HCT116 (cell line): ENCODE measurements around the gene IRF4. TPM values are rescaled to one million over a fixed set of nuclear protein-coding genes. Genes with fewer than 3 reads are reported as not detected.

Source experiments
- ATAC-seq: fragments of 200-7000 bp; cut with Tn5 transposase; 2 replicates; pipeline ENCODE4 v1.9.1; 2020; ENCODE audit warnings: mild to moderate bottlenecking, moderate library complexity
- BruUV-seq: library from RNA; stranded (reverse); fragments of 400-500 nt; replicated peaks from 2 replicates; lab custom pipeline; 2021; lab: Mats Ljungman, UMichigan
- CTCF ChIA-PET: fragments of 300-600 bp; sonication (Branson Sonifier 250); formaldehyde crosslinking; loops from one replicate; lab custom pipeline; 2021; ENCODE audit warnings: antibody characterized with exemption; lab: Charles Lee
- POLR2A ChIA-PET: fragments of 300-600, 350-600 bp; sonication (Branson Sonifier 250); formaldehyde crosslinking; loops from one replicate; lab custom pipeline; 2021; ENCODE audit warnings: antibody characterized with exemption; lab: Charles Lee
- RAD21 ChIA-PET, 2 experiments: fragments of 300-600 bp; sonication (Branson Sonifier 250); formaldehyde crosslinking; loops; one replicate each; lab custom pipeline; 2023; ENCODE audit warnings: low total read pairs in 2 of 2; ENCODE audit not compliant: uncharacterized antibody in 2 of 2, unreplicated experiment in 2 of 2, low non-redundant PET in 1 of 2; lab: Charles Lee
- DNase-seq: peaks from one replicate; pipeline ENCODE4 v3.0.0-alpha.2; 2010; ENCODE audit warnings: low read depth, low spot score
- H2AFZ ChIP-seq: fragments of 200-600 bp; shearing (Covaris generic), sonication (generic); 2 replicates; pipeline ENCODE4 v1.6.1; 2017; ENCODE audit warnings: low read depth, mixed run types, mixed read lengths, antibody characterized with exemption, low read length; ENCODE audit not compliant: poor library complexity, severe bottlenecking
- H3K27ac ChIP-seq: 2 replicates; pipeline ENCODE4 v1.5.1; 2012; ENCODE audit warnings: low read depth, low read length
- H3K27me3 ChIP-seq: fragments of 200-600 bp; sonication (generic); 2 replicates; pipeline ENCODE4 v1.6.1; 2016; ENCODE audit warnings: mixed run types, low read length, mixed read lengths; ENCODE audit not compliant: insufficient read depth
- H3K36me3 ChIP-seq, 2 experiments: fragments of 200-500 bp in 1 of 2; fragments of 200-600 bp in 1 of 2; sonication (Bioruptor generic) in 1 of 2; sonication (generic) in 1 of 2; 2 replicates each; pipeline versions ENCODE4 v1.5.1 to v1.6.1; 2014 to 2016; ENCODE audit warnings: low read length in 2 of 2, inconsistent platforms in 1 of 2, mixed read lengths in 1 of 2, mixed run types in 1 of 2; ENCODE audit not compliant: insufficient read depth in 2 of 2, control insufficient read depth in 1 of 2
- H3K4me1 ChIP-seq, 2 experiments: fragments of 200-600 bp in 1 of 2; sonication (generic) in 1 of 2; 2 replicates each; pipeline versions ENCODE4 v1.5.1 to v1.6.1; 2012 to 2017; ENCODE audit warnings: low read length in 2 of 2, inconsistent platforms in 1 of 2, mild to moderate bottlenecking in 1 of 2, mixed read lengths in 1 of 2, mixed run types in 1 of 2, moderate library complexity in 1 of 2; ENCODE audit not compliant: insufficient read depth in 2 of 2, control insufficient read depth in 1 of 2
- H3K4me2 ChIP-seq: fragments of 200-600 bp; sonication (generic); 2 replicates; pipeline ENCODE4 v1.6.1; 2017; ENCODE audit warnings: mixed run types, low read length, mixed read lengths
- H3K4me3 ChIP-seq, 2 experiments: fragments of 200-600 bp in 1 of 2; sonication (generic) in 1 of 2; replicated peaks in 1 of 2; 2 replicates each; pipeline ENCODE4 v1.5.1; 2011 to 2016; ENCODE audit warnings: low read length in 2 of 2, control low read depth in 1 of 2, low read depth in 1 of 2, mild to moderate bottlenecking in 1 of 2, mixed read lengths in 1 of 2, mixed run types in 1 of 2
- H3K79me2 ChIP-seq: fragments of 200-600 bp; sonication (generic); 2 replicates; pipeline ENCODE4 v1.6.1; 2017; ENCODE audit warnings: mild to moderate bottlenecking, mixed run types, low read length, moderate library complexity, mixed read lengths; ENCODE audit not compliant: insufficient read depth
- H3K9ac ChIP-seq: fragments of 200-600 bp; sonication (generic); 2 replicates; pipeline ENCODE4 v1.6.1; 2016; ENCODE audit warnings: low read length, mixed read lengths
- H3K9me2 ChIP-seq: fragments of 200-600 bp; sonication (generic), shearing (Covaris generic); 2 replicates; pipeline ENCODE4 v1.6.1; 2017; ENCODE audit warnings: mixed run types, mild to moderate bottlenecking, moderate library complexity; ENCODE audit not compliant: insufficient read depth
- H3K9me3 ChIP-seq, 2 experiments: fragments of 200-500 bp in 1 of 2; fragments of 200-600 bp in 1 of 2; sonication (Bioruptor generic) in 1 of 2; sonication (generic) in 1 of 2; 2 replicates each; pipeline ENCODE4 v1.6.1; 2014 to 2017; ENCODE audit warnings: low read length in 2 of 2, mixed read lengths in 2 of 2, inconsistent platforms in 1 of 2, low read depth in 1 of 2, mild to moderate bottlenecking in 1 of 2, mixed run types in 1 of 2, moderate library complexity in 1 of 2; ENCODE audit not compliant: control insufficient read depth in 1 of 2, insufficient read depth in 1 of 2
- H4K20me1 ChIP-seq: fragments of 200-600 bp; sonication (generic), shearing (Covaris generic); 2 replicates; pipeline ENCODE4 v1.6.1; 2017; ENCODE audit warnings: mixed run types, mild to moderate bottlenecking, moderate library complexity; ENCODE audit not compliant: insufficient read depth
- ATF3 ChIP-seq: IDR thresholded peaks from 2 replicates; pipeline ENCODE4 v1.6.1; 2012
- CEBPB ChIP-seq: IDR thresholded peaks from 2 replicates; pipeline ENCODE4 v1.6.1; 2012; ENCODE audit warnings: low read depth
- EGR1 ChIP-seq: IDR thresholded peaks from 2 replicates; pipeline ENCODE4 v1.6.1; 2012; ENCODE audit warnings: low read depth
- EZH2 ChIP-seq: fragments of 200-600 bp; sonication (generic); IDR thresholded peaks from 2 replicates; pipeline ENCODE4 v1.6.1; 2017; ENCODE audit warnings: antibody characterized with exemption, mixed run types
- EZH2phosphoT487 ChIP-seq: fragments of 200-600 bp; IDR thresholded peaks from 2 replicates; pipeline ENCODE4 v1.6.1; 2018; ENCODE audit warnings: antibody characterized with exemption, borderline replicate concordance
- FOSL1 ChIP-seq: IDR thresholded peaks from 2 replicates; pipeline ENCODE4 v1.6.1; 2012; ENCODE audit warnings: low read depth
- JUND ChIP-seq: IDR thresholded peaks from 2 replicates; pipeline ENCODE4 v1.6.1; 2012
- MAX ChIP-seq: IDR thresholded peaks from 2 replicates; pipeline ENCODE4 v1.6.1; 2012
- POLR2A ChIP-seq: IDR thresholded peaks from 2 replicates; pipeline ENCODE4 v1.7.0; 2011; ENCODE audit warnings: borderline replicate concordance; ENCODE audit not compliant: insufficient read depth, insufficient read length; ENCODE audit errors: extremely low read depth
- POLR2AphosphoS5 ChIP-seq: IDR thresholded peaks from 2 replicates; pipeline ENCODE4 v1.6.1; 2011; ENCODE audit warnings: mild to moderate bottlenecking, low read depth, low read length, moderate library complexity
- RAD21 ChIP-seq: IDR thresholded peaks from 2 replicates; pipeline ENCODE4 v1.6.1; 2012; ENCODE audit warnings: low read depth, mild to moderate bottlenecking
- YY1 ChIP-seq: IDR thresholded peaks from 2 replicates; pipeline ENCODE4 v1.6.1; 2011; ENCODE audit warnings: low read length, low read depth, moderate library complexity, mild to moderate bottlenecking; ENCODE audit not compliant: insufficient replicate concordance; ENCODE audit errors: extremely low read depth
- ZFX ChIP-seq: fragments of 450-650 bp; IDR thresholded peaks from 2 replicates; pipeline ENCODE4 v1.6.1; 2017
- ZNF274 ChIP-seq: fragments of 200-500 bp; sonication (Bioruptor generic); IDR thresholded peaks from 2 replicates; pipeline ENCODE4 v1.6.1; 2014; ENCODE audit warnings: mild to moderate bottlenecking, low read depth, low read length, inconsistent platforms
- intact Hi-C: fragments of 100-400 bp; cut with micrococcal nuclease; formaldehyde crosslinking; loops from 2 replicates; pipeline ENCODE4 v1.10.0; 2022
- total RNA-seq: library from RNA; stranded (reverse); gene quantifications from one replicate; pipeline ENCODE4 v1.2.1, GENCODE V29; 2021; ENCODE audit not compliant: unreplicated experiment
- TF ChIP-seq, protein P1 (sequence below), 3 experiments: fragments of 200-600 bp in 1 of 3; sonication (generic) in 1 of 3; IDR thresholded peaks in 2 of 3; conservative IDR thresholded peaks in 1 of 3; 2 replicates each; pipeline ENCODE4 v1.5.1; 2012 to 2017; ENCODE audit warnings: low read depth in 2 of 3, low read length in 2 of 3, antibody characterized with exemption in 1 of 3, borderline replicate concordance in 1 of 3, control low read depth in 1 of 3, mild to moderate bottlenecking in 1 of 3, mixed read lengths in 1 of 3, mixed run types in 1 of 3, moderate library complexity in 1 of 3; ENCODE audit not compliant: insufficient read depth in 1 of 3

The IRF4 gene
- total RNA-seq, 1 experiment from 2014 or later: 1.2 TPM

GRCh38 chr6:369559-370431 is 21.8 kb upstream of the IRF4 start:
- Histone ChIP-seq H3K4me3 (no peak overlapping the region), H2AFZ (no peak overlapping the region), H3K4me2 (no peak overlapping the region), H3K79me2 (no peaks in the 10 kb centered on the region), H3K27me3 (0 out of 2 replicates have a peak, but pooled peaks cover 6% of the 10 kb centered on the region), H3K4me1 (no peaks in the 10 kb centered on the region), H3K9me3 (peaks cover 10 to 18% of the 10 kb centered on the region in 2 experiments; a peak in 2 of 4 replicates), H3K27ac (no peak overlapping the region), H3K9ac (no peak overlapping the region), H3K36me3 (no peaks in the 10 kb centered on the region), H4K20me1 (no peaks in the 10 kb centered on the region)
- RAD21 ChIA-PET: interaction anchor here in 1 of 2 experiments (0.6 kb wide), 1 partner anchor 1011 kb away, joined by 3 read pairs; no protein-coding TSS in a partner anchor
- DNase-seq (no peak), ATAC-seq (no peak)
- no TSS peak for BruUV-seq
- intact Hi-C loops: no loop called here
- CTCF ChIA-PET: no interaction called here
- TF ChIP-seq JUND (no peak), RAD21 (no peak), POLR2AphosphoS5 (no peak), ZFX (no peak), YY1 (no peak), ATF3 (no peak), CEBPB (no peak), MAX (no peak), ZNF274 (no peak), EZH2phosphoT487 (no peak), FOSL1 (no peak), POLR2A (no peak), EZH2 (no peak), EGR1 (no peak)
- TF ChIP-seq, protein P1, sequence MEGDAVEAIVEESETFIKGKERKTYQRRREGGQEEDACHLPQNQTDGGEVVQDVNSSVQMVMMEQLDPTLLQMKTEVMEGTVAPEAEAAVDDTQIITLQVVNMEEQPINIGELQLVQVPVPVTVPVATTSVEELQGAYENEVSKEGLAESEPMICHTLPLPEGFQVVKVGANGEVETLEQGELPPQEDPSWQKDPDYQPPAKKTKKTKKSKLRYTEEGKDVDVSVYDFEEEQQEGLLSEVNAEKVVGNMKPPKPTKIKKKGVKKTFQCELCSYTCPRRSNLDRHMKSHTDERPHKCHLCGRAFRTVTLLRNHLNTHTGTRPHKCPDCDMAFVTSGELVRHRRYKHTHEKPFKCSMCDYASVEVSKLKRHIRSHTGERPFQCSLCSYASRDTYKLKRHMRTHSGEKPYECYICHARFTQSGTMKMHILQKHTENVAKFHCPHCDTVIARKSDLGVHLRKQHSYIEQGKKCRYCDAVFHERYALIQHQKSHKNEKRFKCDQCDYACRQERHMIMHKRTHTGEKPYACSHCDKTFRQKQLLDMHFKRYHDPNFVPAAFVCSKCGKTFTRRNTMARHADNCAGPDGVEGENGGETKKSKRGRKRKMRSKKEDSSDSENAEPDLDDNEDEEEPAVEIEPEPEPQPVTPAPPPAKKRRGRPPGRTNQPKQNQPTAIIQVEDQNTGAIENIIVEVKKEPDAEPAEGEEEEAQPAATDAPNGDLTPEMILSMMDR (IDR thresholded peaks at IDR 0.05 in 2 of 3, conservative IDR thresholded peaks at IDR 0.05 in 1 of 3; ENCODE audit: borderline replicate concordance in 1 of 3, insufficient read depth in 1 of 3, low read depth in 2 of 3, low read length in 2 of 3): no peak
- TF ChIP-seq, all 23 proteins: peak for 0
- POLR2A ChIA-PET: no interaction called here
- H3K9me2 ChIP-seq: no peaks in the 10 kb centered on the region
